Stomach (tissue), 4 donors: ENCODE measurements around the gene SCNN1B.

ENCODE experiments used
- EP300 ChIP-seq: sonication (generic); formaldehyde crosslinking; IDR thresholded peaks from one replicate; pipeline ENCODE4 v1.6.1; 2017; ENCODE audit warnings: antibody characterized with exemption
- POLR2A ChIP-seq, 4 donors: fragments of 450-650 bp; IDR thresholded peaks; one replicate each; pipeline ENCODE4 v1.6.1; 2016; ENCODE audit warnings: antibody characterized with exemption in 4 of 4, control low read depth in 2 of 4, mild to moderate bottlenecking in 1 of 4, moderate library complexity in 1 of 4
- POLR2AphosphoS5 ChIP-seq, 3 donors: sonication (generic); formaldehyde crosslinking; IDR thresholded peaks; one replicate each; pipeline ENCODE4 v1.6.1; 2016; ENCODE audit warnings: antibody characterized with exemption in 3 of 3
- TF ChIP-seq, protein P1 (sequence below), 7 experiments: fragments of 450-650 bp in 4 of 7; fragments of 200-600 bp in 3 of 7; sonication (generic) in 3 of 7; IDR thresholded peaks; one replicate each; pipeline ENCODE4 v1.5.1; 2016 to 2019; ENCODE audit warnings: antibody characterized with exemption in 7 of 7, control low read depth in 2 of 7, mild to moderate bottlenecking in 1 of 7

GRCh38 chr16:23288209-23288608 lies 13.9 kb upstream of the SCNN1B start:
- no peak for TF ChIP-seq EP300
- TF ChIP-seq, protein P1, sequence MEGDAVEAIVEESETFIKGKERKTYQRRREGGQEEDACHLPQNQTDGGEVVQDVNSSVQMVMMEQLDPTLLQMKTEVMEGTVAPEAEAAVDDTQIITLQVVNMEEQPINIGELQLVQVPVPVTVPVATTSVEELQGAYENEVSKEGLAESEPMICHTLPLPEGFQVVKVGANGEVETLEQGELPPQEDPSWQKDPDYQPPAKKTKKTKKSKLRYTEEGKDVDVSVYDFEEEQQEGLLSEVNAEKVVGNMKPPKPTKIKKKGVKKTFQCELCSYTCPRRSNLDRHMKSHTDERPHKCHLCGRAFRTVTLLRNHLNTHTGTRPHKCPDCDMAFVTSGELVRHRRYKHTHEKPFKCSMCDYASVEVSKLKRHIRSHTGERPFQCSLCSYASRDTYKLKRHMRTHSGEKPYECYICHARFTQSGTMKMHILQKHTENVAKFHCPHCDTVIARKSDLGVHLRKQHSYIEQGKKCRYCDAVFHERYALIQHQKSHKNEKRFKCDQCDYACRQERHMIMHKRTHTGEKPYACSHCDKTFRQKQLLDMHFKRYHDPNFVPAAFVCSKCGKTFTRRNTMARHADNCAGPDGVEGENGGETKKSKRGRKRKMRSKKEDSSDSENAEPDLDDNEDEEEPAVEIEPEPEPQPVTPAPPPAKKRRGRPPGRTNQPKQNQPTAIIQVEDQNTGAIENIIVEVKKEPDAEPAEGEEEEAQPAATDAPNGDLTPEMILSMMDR (IDR thresholded peaks at IDR 0.05) = no peak
- no peak for TF ChIP-seq POLR2AphosphoS5 (IDR thresholded peaks at IDR 0.05)
- no peak for TF ChIP-seq POLR2A (IDR thresholded peaks at IDR 0.05)
